IgD-negative memory B cell (primary cell): ENCODE results near the gene PALB2. TPM values are rescaled to one million over a fixed set of nuclear protein-coding genes. Genes with fewer than 3 reads are reported as not detected.
A peak's percentile ranks its signal among the peaks of the same experiment; 100 is the strongest.

Source experiments
- H3K27ac Mint-ChIP-seq, 3 donors: one replicate each; pipeline ENCODE4 v1.8.0; 2020 to 2022; ENCODE audit warnings: mild to moderate bottlenecking in 3 of 3, mixed read lengths in 3 of 3, moderate library complexity in 1 of 3
- H3K27me3 Mint-ChIP-seq: one replicate; pipeline ENCODE4 v1.8.0; 2021; ENCODE audit warnings: mixed read lengths
- H3K36me3 Mint-ChIP-seq: one replicate; pipeline ENCODE4 v1.8.0; 2020; ENCODE audit warnings: mild to moderate bottlenecking, mixed read lengths
- H3K4me1 Mint-ChIP-seq, 3 donors: one replicate each; pipeline ENCODE4 v1.8.0; 2020 to 2022; ENCODE audit warnings: mixed read lengths in 3 of 3, mild to moderate bottlenecking in 1 of 3
- H3K4me3 Mint-ChIP-seq, 4 donors: one replicate each; pipeline ENCODE4 v1.8.0; 2020 to 2022; ENCODE audit warnings: mild to moderate bottlenecking in 4 of 4, mixed read lengths in 4 of 4, moderate library complexity in 3 of 4
- H3K9me3 Mint-ChIP-seq, 3 donors: one replicate each; pipeline ENCODE4 v1.8.0; 2020 to 2021; ENCODE audit warnings: mixed read lengths in 3 of 3, mild to moderate bottlenecking in 1 of 3
- polyA plus RNA-seq: library from polyadenylated mRNA; unstranded; fragments of 300-500 nt; fragmentation: Illumina TruSeq; gene quantifications from one replicate; pipeline ENCODE4 v1.2.3, GENCODE V29; 2021

Gene PALB2
- polyA plus RNA-seq, 1 donor from 2014 or later = 6.4 TPM

GRCh38 chr16:23580391-23580790 is 60.7 kb downstream of the PALB2 start:
- no peak overlapping the region for H3K27ac Mint-ChIP-seq
- H3K4me3 Mint-ChIP-seq = no peak overlapping the region
- H3K36me3 Mint-ChIP-seq = no peaks in the 10 kb centered on the region
- no peaks in the 10 kb centered on the region for H3K4me1 Mint-ChIP-seq
- no peaks in the 10 kb centered on the region for H3K27me3 Mint-ChIP-seq
- H3K9me3 Mint-ChIP-seq = no peaks in the 10 kb centered on the region

- no peak overlapping the region for H3K27ac Mint-ChIP-seq
- H3K4me1 Mint-ChIP-seq = no peaks in the 10 kb centered on the region
- H3K9me3 Mint-ChIP-seq = no peaks in the 10 kb centered on the region
- H3K4me3 Mint-ChIP-seq = no peak overlapping the region
- H3K36me3 Mint-ChIP-seq = no peaks in the 10 kb centered on the region
- no peaks in the 10 kb centered on the region for H3K27me3 Mint-ChIP-seq
These were observed 61.7 kb downstream of the PALB2 start for GRCh38 chr16:23579371-23579770.

GRCh38 chr16:23578101-23578830 is 62.8 kb downstream of the PALB2 start:
- no peaks in the 10 kb centered on the region for H3K27me3 Mint-ChIP-seq
- no peaks in the 10 kb centered on the region for H3K4me1 Mint-ChIP-seq
- H3K9me3 Mint-ChIP-seq = no peaks in the 10 kb centered on the region
- H3K4me3 Mint-ChIP-seq = no peak overlapping the region
- H3K36me3 Mint-ChIP-seq = no peaks in the 10 kb centered on the region
- H3K27ac Mint-ChIP-seq = peak overlapping the region in 1 of 3 donors; percentile 53

DNA sequence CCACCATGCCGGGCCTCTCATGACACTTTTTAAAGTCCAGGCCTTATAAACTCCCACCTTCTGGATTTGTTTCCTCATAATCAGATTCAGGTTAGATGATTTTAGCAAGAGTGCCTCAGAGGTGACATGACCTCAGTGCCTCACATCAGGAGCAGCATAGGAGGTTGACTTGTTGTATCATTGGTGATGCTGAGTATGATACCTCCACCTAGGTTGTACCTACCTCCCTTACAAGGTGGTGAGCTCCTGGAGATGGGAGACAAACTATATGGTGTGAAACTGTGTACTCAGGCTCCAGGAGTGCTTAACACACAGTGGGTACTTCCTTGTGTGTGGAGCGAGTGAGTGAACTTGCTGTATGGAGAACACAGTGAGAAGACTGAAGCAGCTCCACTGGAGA is 63.6 kb downstream of the PALB2 start:
- Mint-ChIP-seq H3K27me3 (no peaks in the 10 kb centered on the region), H3K4me3 (no peak overlapping the region), H3K27ac (peak overlapping the region in 1 of 3 donors; percentile 23), H3K36me3 (no peaks in the 10 kb centered on the region), H3K4me1 (peaks cover 0 to under 1% (median 0%) of the 10 kb centered on the region in 3 donors), H3K9me3 (no peaks in the 10 kb centered on the region)

- H3K36me3 Mint-ChIP-seq = peaks cover 5% of the 10 kb centered on the region
- H3K4me3 Mint-ChIP-seq = no peak overlapping the region
- H3K27ac Mint-ChIP-seq = peak overlapping the region in 1 of 3 donors; percentile 34
- H3K9me3 Mint-ChIP-seq = no peaks in the 10 kb centered on the region
- peaks cover 8 to 13% (median 10%) of the 10 kb centered on the region in 3 donors for H3K4me1 Mint-ChIP-seq
- H3K27me3 Mint-ChIP-seq = no peaks in the 10 kb centered on the region
These were observed 65.3 kb downstream of the PALB2 start for GRCh38 chr16:23575834-23576233.

GRCh38 chr16:23573817-23574216 is 67.3 kb downstream of the PALB2 start:
- Mint-ChIP-seq H3K4me1 (peaks cover 15 to 22% (median 20%) of the 10 kb centered on the region in 3 donors), H3K9me3 (no peaks in the 10 kb centered on the region), H3K36me3 (peaks cover 8% of the 10 kb centered on the region), H3K4me3 (peak overlapping the region in 1 of 4 donors; percentile 12), H3K27me3 (no peaks in the 10 kb centered on the region), H3K27ac (no peak overlapping the region)

DNA sequence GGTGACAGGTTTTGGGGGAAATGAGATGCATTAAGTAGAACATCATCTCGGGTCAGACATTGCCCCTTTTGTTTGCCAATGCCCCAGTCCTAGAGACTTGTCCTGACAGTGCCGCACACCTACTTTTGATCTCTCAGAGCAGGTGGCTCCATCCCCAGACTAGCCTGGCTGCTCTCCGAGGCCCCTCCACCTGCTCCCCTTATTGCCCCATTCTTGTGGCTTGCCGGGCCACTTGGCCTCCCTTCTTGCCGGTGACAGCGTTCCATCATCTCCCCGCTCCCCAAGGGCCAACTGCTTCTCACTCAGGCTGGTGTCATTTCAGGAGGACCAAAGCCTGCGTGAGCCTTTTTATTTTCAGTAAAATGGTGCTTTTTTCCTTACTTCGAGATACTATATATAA is 68.7 kb downstream of the PALB2 start:
- peaks cover 15 to 22% (median 20%) of the 10 kb centered on the region in 3 donors for H3K4me1 Mint-ChIP-seq
- H3K27me3 Mint-ChIP-seq = no peaks in the 10 kb centered on the region
- peaks cover 8% of the 10 kb centered on the region for H3K36me3 Mint-ChIP-seq
- H3K4me3 Mint-ChIP-seq = no peak overlapping the region
- no peak overlapping the region for H3K27ac Mint-ChIP-seq
- H3K9me3 Mint-ChIP-seq = no peaks in the 10 kb centered on the region

DNA sequence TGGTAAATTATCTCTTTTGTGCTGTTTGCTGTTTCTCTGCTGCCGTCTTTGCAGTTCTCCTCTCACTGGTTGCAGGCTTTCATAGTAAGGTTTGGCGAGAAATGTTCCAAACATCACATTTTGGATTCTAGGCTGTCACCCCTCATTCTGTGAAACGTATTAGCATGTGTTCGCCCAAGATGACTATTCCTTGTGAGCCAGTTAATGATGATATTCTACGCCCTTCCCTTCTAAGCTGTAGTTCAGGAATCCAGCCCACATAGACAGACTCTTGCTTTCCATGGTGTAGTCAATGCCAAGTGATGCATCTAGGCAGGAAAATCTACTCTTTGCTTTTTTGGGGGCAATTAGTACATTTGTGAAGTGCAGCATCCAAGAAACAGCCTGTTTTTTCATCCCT is 69.2 kb downstream of the PALB2 start:
- H3K27me3 Mint-ChIP-seq = no peaks in the 10 kb centered on the region
- H3K4me1 Mint-ChIP-seq = peaks cover 15 to 22% (median 20%) of the 10 kb centered on the region in 3 donors
- H3K9me3 Mint-ChIP-seq = no peaks in the 10 kb centered on the region
- H3K27ac Mint-ChIP-seq = peak overlapping the region in 1 of 3 donors; percentile 55
- peak overlapping the region in 2 of 4 donors; percentile 39 to 46 for H3K4me3 Mint-ChIP-seq
- peaks cover 8% of the 10 kb centered on the region for H3K36me3 Mint-ChIP-seq

- no peaks in the 10 kb centered on the region for H3K9me3 Mint-ChIP-seq
- peak overlapping the region; percentile 29 to 75 (median 51) for H3K27ac Mint-ChIP-seq
- no peaks in the 10 kb centered on the region for H3K27me3 Mint-ChIP-seq
- peaks cover 17 to 22% (median 20%) of the 10 kb centered on the region in 3 donors for H3K4me1 Mint-ChIP-seq
- H3K36me3 Mint-ChIP-seq = peaks cover 8% of the 10 kb centered on the region
- H3K4me3 Mint-ChIP-seq = peak overlapping the region in 3 of 4 donors; percentile 14 to 91 (median 22)
These were observed 70.0 kb downstream of the PALB2 start for GRCh38 chr16:23570992-23571632.

DNA sequence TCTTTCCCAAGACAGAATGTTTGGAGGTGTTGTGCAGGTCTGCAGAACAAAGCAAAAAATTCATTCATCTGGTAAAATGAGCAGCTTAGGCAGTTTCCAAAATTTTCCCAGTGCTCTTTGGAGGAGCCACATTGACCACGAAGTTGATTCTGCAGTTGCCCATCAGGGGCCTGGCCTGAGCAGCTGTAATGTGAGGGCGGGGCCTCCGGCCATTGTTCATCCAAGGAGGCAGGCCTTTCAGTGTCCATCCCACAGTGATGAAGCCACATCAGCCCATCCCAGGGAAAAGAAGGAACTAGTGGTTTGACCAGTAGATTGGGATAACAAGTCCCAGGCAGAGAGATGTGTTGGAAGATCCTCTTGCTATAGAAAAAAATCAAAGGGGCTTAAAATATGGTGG is 73.5 kb downstream of the PALB2 start:
- H3K9me3 Mint-ChIP-seq = no peaks in the 10 kb centered on the region
- no peaks in the 10 kb centered on the region for H3K27me3 Mint-ChIP-seq
- H3K36me3 Mint-ChIP-seq = peaks cover 10% of the 10 kb centered on the region
- no peak overlapping the region for H3K27ac Mint-ChIP-seq
- no peak overlapping the region for H3K4me3 Mint-ChIP-seq
- H3K4me1 Mint-ChIP-seq = peaks cover 20 to 22% (median 20%) of the 10 kb centered on the region in 3 donors

DNA sequence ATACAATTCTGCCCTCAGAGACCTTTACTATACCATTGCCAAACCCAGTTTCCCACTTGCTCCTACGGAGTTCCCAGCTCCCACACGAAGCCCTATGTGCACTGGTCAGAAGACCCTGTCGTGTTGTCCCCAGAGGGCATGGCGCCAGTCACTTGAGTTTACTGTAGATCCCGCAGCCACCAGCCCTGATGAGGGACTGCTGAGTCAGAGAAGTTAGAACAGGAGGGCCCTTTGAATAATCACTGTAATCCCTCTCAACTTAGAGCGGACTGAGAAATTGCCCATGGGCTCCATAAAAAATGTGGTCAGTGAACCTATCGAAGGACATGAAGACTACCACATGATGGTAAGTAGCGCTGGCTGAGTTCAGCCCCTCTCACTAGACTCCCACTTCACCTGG is 74.4 kb downstream of the PALB2 start:
- H3K36me3 Mint-ChIP-seq = peaks cover 10% of the 10 kb centered on the region

DNA sequence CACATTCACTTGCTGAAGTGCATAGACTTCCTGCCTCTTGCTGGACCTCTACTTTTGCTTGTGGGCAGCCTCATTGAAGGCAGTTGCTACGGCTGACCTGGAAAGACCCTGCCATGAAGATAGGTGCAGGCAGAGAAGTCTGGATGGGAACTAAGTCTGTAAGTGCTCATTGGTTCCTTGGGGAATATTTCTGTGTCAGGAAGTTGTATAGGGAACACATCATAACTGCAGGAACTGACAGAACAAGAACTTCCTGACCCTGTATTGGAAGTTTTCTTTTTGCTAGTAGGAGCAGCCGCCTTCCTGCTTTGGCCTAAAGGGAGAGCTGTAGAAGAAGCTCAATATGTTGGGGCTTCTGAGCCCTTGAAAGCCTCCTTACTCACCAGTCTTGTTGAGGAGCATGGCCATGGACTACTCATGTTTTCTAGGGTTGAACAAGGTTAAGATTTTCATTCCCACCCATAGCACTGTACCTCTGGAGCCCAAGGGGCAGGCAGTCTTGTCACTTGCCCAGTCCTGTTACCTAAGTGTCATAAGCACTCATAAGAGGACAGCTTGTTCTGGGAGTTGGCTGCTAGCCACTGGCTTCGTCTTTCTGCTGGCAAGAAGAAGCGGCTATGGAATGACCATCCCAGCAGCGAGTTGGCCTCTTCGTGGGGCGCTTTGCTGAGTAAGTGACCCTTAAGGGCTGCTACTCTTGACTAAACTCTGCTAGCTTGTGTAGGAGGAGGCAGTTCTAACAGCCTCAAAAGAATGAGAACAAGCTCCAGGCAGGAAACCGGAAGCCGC is 76.3 kb downstream of the PALB2 start:
- Mint-ChIP-seq H3K36me3 (peaks cover 4% of the 10 kb centered on the region), H3K27ac (peak overlapping the region in 1 of 3 donors; percentile 59), H3K27me3 (no peaks in the 10 kb centered on the region), H3K9me3 (no peaks in the 10 kb centered on the region), H3K4me3 (no peak overlapping the region), H3K4me1 (peaks cover 6 to 7% (median 7%) of the 10 kb centered on the region in 3 donors)

More for the DNA sequence above, 74.4 kb downstream of the PALB2 start:
- H3K27me3 Mint-ChIP-seq = no peaks in the 10 kb centered on the region
- H3K27ac Mint-ChIP-seq = no peak overlapping the region
- H3K4me1 Mint-ChIP-seq = peaks cover 17 to 18% (median 17%) of the 10 kb centered on the region in 3 donors
- no peaks in the 10 kb centered on the region for H3K9me3 Mint-ChIP-seq
- no peak overlapping the region for H3K4me3 Mint-ChIP-seq

GRCh38 chr16:23563186-23563585 is 77.9 kb downstream of the PALB2 start:
- Mint-ChIP-seq H3K4me1 (peaks cover 4 to 12% (median 11%) of the 10 kb centered on the region in 3 donors), H3K9me3 (no peaks in the 10 kb centered on the region), H3K36me3 (peaks cover 2% of the 10 kb centered on the region), H3K27me3 (no peaks in the 10 kb centered on the region), H3K27ac (peak overlapping the region in 1 of 3 donors; percentile 9), H3K4me3 (peak overlapping the region in 1 of 4 donors; percentile 3)

DNA sequence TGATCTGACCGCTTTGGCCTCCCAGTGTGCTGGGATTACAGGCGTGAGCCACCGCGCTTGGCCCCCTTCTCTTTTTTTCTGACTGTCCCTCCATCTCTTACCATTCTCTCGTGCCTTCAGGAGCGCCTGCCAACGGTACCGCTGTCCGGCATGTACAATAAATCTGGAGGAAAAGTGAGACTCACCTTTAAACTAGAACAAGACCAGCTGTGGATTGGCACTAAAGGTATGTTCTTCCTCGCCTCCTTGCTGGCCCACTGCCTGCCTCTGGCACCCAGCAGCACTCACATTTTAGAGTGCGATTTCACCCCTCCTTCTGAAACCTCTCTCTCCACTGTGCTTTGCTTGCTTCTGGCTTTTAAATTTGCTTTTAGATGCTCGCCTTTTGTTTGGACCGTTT is 78.6 kb downstream of the PALB2 start:
- peaks cover 2% of the 10 kb centered on the region for H3K36me3 Mint-ChIP-seq
- H3K4me3 Mint-ChIP-seq = peak overlapping the region in 1 of 4 donors; percentile 65
- H3K27me3 Mint-ChIP-seq = no peaks in the 10 kb centered on the region
- no peaks in the 10 kb centered on the region for H3K9me3 Mint-ChIP-seq
- peak overlapping the region in 1 of 3 donors; percentile 65 for H3K27ac Mint-ChIP-seq
- H3K4me1 Mint-ChIP-seq = peaks cover 4 to 12% (median 11%) of the 10 kb centered on the region in 3 donors

- H3K4me1 Mint-ChIP-seq = peaks cover 5 to 19% (median 14%) of the 10 kb centered on the region in 3 donors
- H3K9me3 Mint-ChIP-seq = no peaks in the 10 kb centered on the region
- H3K27me3 Mint-ChIP-seq = no peaks in the 10 kb centered on the region
- no peak overlapping the region for H3K27ac Mint-ChIP-seq
- no peak overlapping the region for H3K4me3 Mint-ChIP-seq
- H3K36me3 Mint-ChIP-seq = peaks cover 2% of the 10 kb centered on the region
These were observed 79.5 kb downstream of the PALB2 start for GRCh38 chr16:23561586-23561985.
